HG02588 (cell line): Measurements from ENCODE around the gene SOX1.

ENCODE experiments used
- ATAC-seq: cut with Tn5 transposase; IDR thresholded peaks from one replicate; pipeline ENCODE4 v1.9.1; 2021; ENCODE audit warnings: mild to moderate bottlenecking, moderate library complexity; ENCODE audit not compliant: unreplicated experiment

SOX1 gene

GRCh38 chr13:112067116-112067741 is at the start of gene SOX1:
Gene SOX1 (plus strand): TSS chr13:112067149. CDS start chr13:112067659, 510 bp downstream.
- ATAC-seq, result no peak

- ATAC-seq, result no peak
Observed at GRCh38 chr13:112024577-112024976, 42.4 kb upstream of the SOX1 start.

GRCh38 chr13:112027250-112027649 is 39.7 kb upstream of the SOX1 start:
- ATAC-seq, result no peak

- no peak for ATAC-seq
Observed at GRCh38 chr13:112028481-112028880, 38.5 kb upstream of the SOX1 start.

- no peak for ATAC-seq
Observed at GRCh38 chr13:112029143-112029542, 37.8 kb upstream of the SOX1 start.

- no peak for ATAC-seq
Observed at GRCh38 chr13:112032186-112032993, 34.6 kb upstream of the SOX1 start.

GRCh38 chr13:112034231-112034630 is 32.7 kb upstream of the SOX1 start:
- no peak for ATAC-seq

- ATAC-seq, result no peak
Observed at GRCh38 chr13:112034846-112035245, 32.1 kb upstream of the SOX1 start.

GRCh38 chr13:112042496-112042895 is 24.5 kb upstream of the SOX1 start:
- no peak for ATAC-seq

GRCh38 chr13:112052213-112052612 is 14.7 kb upstream of the SOX1 start:
- no peak for ATAC-seq

GRCh38 chr13:112053167-112053743 is 13.7 kb upstream of the SOX1 start:
- no peak for ATAC-seq

GRCh38 chr13:112053744-112054615 is 13.0 kb upstream of the SOX1 start:
- ATAC-seq, result no peak

GRCh38 chr13:112054616-112055015 is 12.3 kb upstream of the SOX1 start:
- no peak for ATAC-seq

- no peak for ATAC-seq
Observed at GRCh38 chr13:112055036-112055914, 11.7 kb upstream of the SOX1 start.

- ATAC-seq, result no peak
Observed at GRCh38 chr13:112055915-112056269, 11.1 kb upstream of the SOX1 start.

- no peak for ATAC-seq
Observed at GRCh38 chr13:112056284-112056727, 10.6 kb upstream of the SOX1 start.

- no peak for ATAC-seq
Observed at GRCh38 chr13:112056739-112057438, 10.1 kb upstream of the SOX1 start.

GRCh38 chr13:112057439-112057735 is 9.6 kb upstream of the SOX1 start:
- ATAC-seq, result no peak

GRCh38 chr13:112057736-112058518 is 9.0 kb upstream of the SOX1 start:
- no peak for ATAC-seq
